H9 (cell line): ENCODE data around the gene CCNQ. TPM values are rescaled to one million over a fixed set of nuclear protein-coding genes. Genes with fewer than 3 reads are reported as not detected.

Source experiments
- DNase-seq: peaks from one replicate; pipeline ENCODE4 v3.0.0-alpha.2; 2017
- H2AFZ ChIP-seq: one replicate; pipeline ENCODE4 v1.6.1; 2013; ENCODE audit warnings: mild to moderate bottlenecking, low read length, control low read depth, moderate library complexity
- H2AK5ac ChIP-seq: 2 replicates; pipeline ENCODE4 v1.6.1; 2013; ENCODE audit warnings: low read length, control low read depth, mixed read lengths; ENCODE audit not compliant: insufficient read length
- H2BK120ac ChIP-seq: one replicate; pipeline ENCODE4 v1.6.1; 2013; ENCODE audit warnings: low read depth, mild to moderate bottlenecking, low read length, control low read depth, inconsistent platforms; ENCODE audit not compliant: poor library complexity, severe bottlenecking
- H2BK12ac ChIP-seq: 2 replicates; pipeline ENCODE4 v1.6.1; 2013; ENCODE audit warnings: low read length, control low read depth, mixed read lengths, low read depth; ENCODE audit not compliant: insufficient read length
- H2BK15ac ChIP-seq: 2 replicates; pipeline ENCODE4 v1.6.1; 2013; ENCODE audit warnings: low read depth, low read length, control low read depth
- H2BK20ac ChIP-seq: one replicate; pipeline ENCODE4 v1.6.1; 2013; ENCODE audit warnings: low read depth, mild to moderate bottlenecking, low read length, control low read depth, inconsistent platforms; ENCODE audit not compliant: poor library complexity, severe bottlenecking
- H2BK5ac ChIP-seq: 2 replicates; pipeline ENCODE4 v1.6.1; 2013; ENCODE audit warnings: low read length, control low read depth, mixed read lengths; ENCODE audit not compliant: insufficient read length
- H3K14ac ChIP-seq: 2 replicates; pipeline ENCODE4 v1.6.1; 2013; ENCODE audit warnings: low read length, control low read depth; ENCODE audit not compliant: insufficient read depth
- H3K18ac ChIP-seq: 2 replicates; pipeline ENCODE4 v1.6.1; 2013; ENCODE audit warnings: low read depth, mild to moderate bottlenecking, mixed read lengths, low read length, control low read depth; ENCODE audit not compliant: insufficient read length
- H3K23ac ChIP-seq: 2 replicates; pipeline ENCODE4 v1.6.1; 2013; ENCODE audit warnings: low read length, control low read depth, mixed read lengths, low read depth; ENCODE audit not compliant: insufficient read length
- H3K23me2 ChIP-seq: 2 replicates; pipeline ENCODE4 v1.6.1; 2013; ENCODE audit warnings: low read depth, mild to moderate bottlenecking, mixed read lengths, low read length, control low read depth; ENCODE audit not compliant: insufficient read length, poor library complexity, severe bottlenecking
- H3K27ac ChIP-seq: 2 replicates; pipeline ENCODE4 v1.5.1; 2013; ENCODE audit warnings: low read length, control low read depth, mixed read lengths, low read depth; ENCODE audit not compliant: insufficient read length
- H3K27me3 ChIP-seq: 2 replicates; pipeline ENCODE4 v1.6.1; 2013; ENCODE audit warnings: low read length, control low read depth, inconsistent platforms; ENCODE audit not compliant: insufficient read depth
- H3K4ac ChIP-seq: 2 replicates; pipeline ENCODE4 v1.6.1; 2013; ENCODE audit warnings: low read depth, mild to moderate bottlenecking, control low read depth, inconsistent platforms, low read length, moderate library complexity
- H3K4me1 ChIP-seq: 2 replicates; pipeline ENCODE4 v1.6.1; 2013; ENCODE audit warnings: low read length, control low read depth, inconsistent platforms; ENCODE audit not compliant: insufficient read depth
- H3K4me2 ChIP-seq: 2 replicates; pipeline ENCODE4 v1.6.1; 2013; ENCODE audit warnings: low read length, control low read depth, mixed read lengths; ENCODE audit not compliant: insufficient read length, insufficient read depth
- H3K56ac ChIP-seq: 2 replicates; pipeline ENCODE4 v1.6.1; 2013; ENCODE audit warnings: low read depth, mild to moderate bottlenecking, mixed read lengths, low read length, control low read depth; ENCODE audit not compliant: insufficient read length
- H3K79me1 ChIP-seq: 2 replicates; pipeline ENCODE4 v1.6.1; 2013; ENCODE audit warnings: low read depth, mild to moderate bottlenecking, moderate library complexity, low read length, control low read depth, inconsistent platforms; ENCODE audit not compliant: insufficient read depth, poor library complexity, severe bottlenecking
- H3K79me2 ChIP-seq: 2 replicates; pipeline ENCODE4 v1.6.1; 2013; ENCODE audit warnings: low read length, control low read depth, inconsistent platforms; ENCODE audit not compliant: insufficient read depth
- H3K9ac ChIP-seq: 2 replicates; pipeline ENCODE4 v1.6.1; 2013; ENCODE audit warnings: low read length, control low read depth, mixed read lengths; ENCODE audit not compliant: insufficient read length; ENCODE audit errors: extremely low read depth
- H3K9me3 ChIP-seq: one replicate; pipeline ENCODE4 v1.6.1; 2013; ENCODE audit warnings: low read depth, low read length, inconsistent platforms; ENCODE audit not compliant: control insufficient read depth
- H3T11ph ChIP-seq: one replicate; pipeline ENCODE4 v1.6.1; 2013; ENCODE audit warnings: mild to moderate bottlenecking, low read length, control low read depth, inconsistent platforms
- H4K20me1 ChIP-seq: one replicate; pipeline ENCODE4 v1.6.1; 2013; ENCODE audit not compliant: control insufficient read depth, insufficient read length, insufficient read depth
- H4K5ac ChIP-seq: 2 replicates; pipeline ENCODE4 v1.6.1; 2013; ENCODE audit warnings: low read depth, mild to moderate bottlenecking, mixed read lengths, low read length, control low read depth; ENCODE audit not compliant: insufficient read length
- H4K8ac ChIP-seq: replicated peaks from 2 replicates; pipeline ENCODE4 v1.6.1; 2013; ENCODE audit warnings: low read length, control low read depth, mixed read lengths, low read depth; ENCODE audit not compliant: insufficient read length
- H4K91ac ChIP-seq: 2 replicates; pipeline ENCODE4 v1.6.1; 2013; ENCODE audit warnings: low read depth, mild to moderate bottlenecking, moderate library complexity, mixed read lengths, low read length, control low read depth; ENCODE audit not compliant: insufficient read length
- H3K27ac Mint-ChIP-seq, 3 experiments: 2 replicates in 2 of 3; 3 replicates in 1 of 3; pipeline ENCODE4 v1.8.0; 2020 to 2021; ENCODE audit warnings: mixed read lengths in 3 of 3, mild to moderate bottlenecking in 1 of 3, moderate library complexity in 1 of 3
- H3K27me3 Mint-ChIP-seq: 2 replicates; pipeline ENCODE4 v1.8.0; 2021; ENCODE audit warnings: low read depth, mild to moderate bottlenecking, moderate library complexity, mixed read lengths
- H3K36me3 Mint-ChIP-seq, 3 experiments: 2 replicates in 2 of 3; 3 replicates in 1 of 3; pipeline ENCODE4 v1.8.0; 2020 to 2021; ENCODE audit warnings: low read depth in 3 of 3, mixed read lengths in 3 of 3; ENCODE audit not compliant: insufficient read depth in 1 of 3
- H3K4me1 Mint-ChIP-seq, 2 experiments: 2 replicates each; pipeline ENCODE4 v1.8.0; 2020; ENCODE audit warnings: mixed read lengths in 2 of 2
- H3K4me3 Mint-ChIP-seq, 2 experiments: 2 replicates in 1 of 2; 3 replicates in 1 of 2; pipeline ENCODE4 v1.8.0; 2020 to 2021; ENCODE audit warnings: mild to moderate bottlenecking in 2 of 2, mixed read lengths in 2 of 2, moderate library complexity in 1 of 2
- H3K9me3 Mint-ChIP-seq, 2 experiments: 2 replicates in 1 of 2; 3 replicates in 1 of 2; pipeline ENCODE4 v1.8.0; 2020; ENCODE audit warnings: mild to moderate bottlenecking in 2 of 2, mixed read lengths in 2 of 2, moderate library complexity in 1 of 2
- CTCF ChIP-seq: fragments of 200-600 bp; sonication (generic); conservative IDR thresholded peaks from 3 replicates; pipeline ENCODE4 v1.8.0; 2021; ENCODE audit warnings: antibody characterized with exemption, mild to moderate bottlenecking
- WGBS: extraction: QIAGEN DNeasy Blood & Tissue Kit; methylation state at CpG from one replicate; pipeline ENCODE4 v1.1.7; 2013; ENCODE audit warnings: missing lambda C conversion rate, low lambda C conversion rate, mixed read lengths; ENCODE audit not compliant: insufficient read length; ENCODE audit errors: extremely low coverage; 5-methylcytosine and 5-hydroxymethylcytosine counted together
- total RNA-seq: library from RNA; stranded (reverse); gene quantifications from 2 replicates; pipeline ENCODE4 v1.2.1, GENCODE V29; 2021

The CCNQ gene
- total RNA-seq, 1 experiment from 2014 or later, result 18.4 TPM

DNA sequence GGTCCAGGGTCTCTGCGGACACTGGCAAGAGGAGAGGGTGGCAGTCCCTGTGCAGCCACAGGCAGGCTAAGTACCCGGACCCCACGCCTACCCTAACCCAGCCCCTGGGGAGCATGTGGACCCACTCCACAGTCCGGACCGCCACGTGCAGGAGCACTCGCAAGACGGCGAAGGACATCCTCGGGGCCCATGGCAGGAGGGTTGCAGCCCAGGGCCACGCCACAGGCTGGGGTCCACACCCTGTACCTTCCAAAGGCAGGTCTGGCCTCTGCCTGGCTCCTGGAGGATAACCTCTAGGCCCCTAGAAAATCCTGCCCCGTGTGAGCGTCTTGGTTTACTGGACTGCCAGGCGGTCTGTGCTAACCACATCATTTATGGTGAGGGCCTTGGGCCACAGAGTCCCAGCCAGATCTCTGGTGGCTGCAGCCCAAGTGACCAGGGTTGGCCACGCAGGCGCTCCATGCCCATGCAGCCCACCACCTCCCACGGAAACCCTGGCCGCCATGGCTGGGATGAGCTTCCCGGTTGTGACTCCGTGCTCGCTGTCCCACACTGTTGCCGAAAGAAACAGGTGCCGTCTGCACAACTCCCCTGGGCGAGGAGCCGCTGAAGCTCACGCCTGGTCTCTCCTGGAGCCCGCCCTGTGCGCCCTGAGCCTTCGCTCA is 10.0 kb downstream of the CCNQ start:
- Histone ChIP-seq H3K18ac (no peak overlapping the region), H2AK5ac (no peak overlapping the region), H3K27me3 (no peaks in the 10 kb centered on the region), H3K9ac (no peak overlapping the region), H3K79me2 (no peaks in the 10 kb centered on the region), H3T11ph (no peak overlapping the region), H3K56ac (no peak overlapping the region), H2BK15ac (no peak overlapping the region), H3K4me1 (no peaks in the 10 kb centered on the region), H3K23me2 (no peaks in the 10 kb centered on the region), H3K79me1 (no peaks in the 10 kb centered on the region), H2BK5ac (no peak overlapping the region), H2BK120ac (no peak overlapping the region), H2BK20ac (no peak overlapping the region), H3K23ac (no peak overlapping the region), H3K4me2 (no peak overlapping the region), H3K27ac (no peak overlapping the region), H4K20me1 (no peaks in the 10 kb centered on the region), H4K91ac (no peak overlapping the region), H4K8ac (no peak overlapping the region), H4K5ac (no peak overlapping the region), H2AFZ (no peak overlapping the region), H3K9me3 (peaks cover 43% of the 10 kb centered on the region), H2BK12ac (no peak overlapping the region), H3K14ac (no peak overlapping the region), H3K4ac (no peak overlapping the region)
- Mint-ChIP-seq H3K27me3 (peaks cover 1% of the 10 kb centered on the region), H3K9me3 (peaks cover 72 to 81% of the 10 kb centered on the region in 2 experiments), H3K36me3 (peaks cover 27 to 46% (median 44%) of the 10 kb centered on the region in 3 experiments), H3K4me1 (no peaks in the 10 kb centered on the region), H3K27ac (no peak overlapping the region), H3K4me3 (no peak overlapping the region)
- DNase-seq, result no peak
- WGBS, result no CpG with 5 or more reads among the region's 29 CpGs
- no peak for TF ChIP-seq CTCF
